SU-DHL-6 (cell line): ENCODE results near the gene SH3PXD2A.

Experiments used
- EZH2phosphoT487 ChIP-seq: fragments of 200-600 bp; sonication (generic), shearing (Covaris generic); conservative IDR thresholded peaks from 2 replicates; pipeline ENCODE4 v1.6.1; 2018; ENCODE audit warnings: mild to moderate bottlenecking, antibody characterized with exemption, low read length, moderate library complexity, mixed read lengths
- TF ChIP-seq, protein P1 (sequence below): fragments of 200-600 bp; sonication (generic); IDR thresholded peaks from one replicate; pipeline ENCODE4 v1.5.1; 2017; ENCODE audit warnings: antibody characterized with exemption, mild to moderate bottlenecking, low read length, moderate library complexity; ENCODE audit not compliant: insufficient read depth, poor library complexity, severe bottlenecking

DNA sequence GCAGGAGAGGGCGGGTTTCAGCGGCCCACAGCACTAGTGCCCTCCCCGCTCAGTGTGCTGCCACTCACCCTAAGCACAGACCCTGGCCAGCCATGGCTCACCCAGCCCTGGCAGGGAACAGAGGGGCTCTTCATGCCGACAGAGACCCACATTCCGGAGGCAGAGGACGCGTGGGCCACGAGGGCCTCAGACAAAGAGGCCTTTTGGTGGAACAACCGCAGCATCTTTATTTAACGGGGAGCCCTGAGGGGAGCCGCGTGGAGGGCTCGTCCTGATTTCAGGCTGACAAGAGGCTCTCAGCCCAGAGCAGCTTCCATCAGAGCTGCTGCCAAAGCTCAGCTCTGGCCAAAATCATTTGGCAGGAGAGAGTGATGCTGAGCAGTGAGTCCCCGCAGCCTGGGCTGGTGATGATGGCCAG is 127.8 kb downstream of the SH3PXD2A start:
- TF ChIP-seq, protein P1, sequence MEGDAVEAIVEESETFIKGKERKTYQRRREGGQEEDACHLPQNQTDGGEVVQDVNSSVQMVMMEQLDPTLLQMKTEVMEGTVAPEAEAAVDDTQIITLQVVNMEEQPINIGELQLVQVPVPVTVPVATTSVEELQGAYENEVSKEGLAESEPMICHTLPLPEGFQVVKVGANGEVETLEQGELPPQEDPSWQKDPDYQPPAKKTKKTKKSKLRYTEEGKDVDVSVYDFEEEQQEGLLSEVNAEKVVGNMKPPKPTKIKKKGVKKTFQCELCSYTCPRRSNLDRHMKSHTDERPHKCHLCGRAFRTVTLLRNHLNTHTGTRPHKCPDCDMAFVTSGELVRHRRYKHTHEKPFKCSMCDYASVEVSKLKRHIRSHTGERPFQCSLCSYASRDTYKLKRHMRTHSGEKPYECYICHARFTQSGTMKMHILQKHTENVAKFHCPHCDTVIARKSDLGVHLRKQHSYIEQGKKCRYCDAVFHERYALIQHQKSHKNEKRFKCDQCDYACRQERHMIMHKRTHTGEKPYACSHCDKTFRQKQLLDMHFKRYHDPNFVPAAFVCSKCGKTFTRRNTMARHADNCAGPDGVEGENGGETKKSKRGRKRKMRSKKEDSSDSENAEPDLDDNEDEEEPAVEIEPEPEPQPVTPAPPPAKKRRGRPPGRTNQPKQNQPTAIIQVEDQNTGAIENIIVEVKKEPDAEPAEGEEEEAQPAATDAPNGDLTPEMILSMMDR, result no peak
- TF ChIP-seq EZH2phosphoT487, result no peak
